ENCODE data around the gene SUPT3H.

The SUPT3H gene

GRCh38 chr6:45305546-45305945, 72.2 kb downstream of the SUPT3H start:
- Histone ChIP-seq H3K4me2 (ENCODE audit: low read length) (no peak overlapping the region), H3K36me3 (ENCODE audit: control insufficient read depth in 1 of 2, insufficient read depth in 2 of 2, low read length in 2 of 2) (peaks cover 0 to 6% of the 10 kb centered on the region in 2 experiments), H3K4ac (ENCODE audit: low read depth, low read length) (no peak overlapping the region), H3K4me1 (ENCODE audit: control insufficient read depth in 1 of 2, insufficient read depth in 2 of 2, low read length in 2 of 2) (no peaks in the 10 kb centered on the region), H2BK12ac (ENCODE audit: low read length) (no peak overlapping the region), H3K18ac (ENCODE audit: low read length) (no peak overlapping the region), H3K79me1 (ENCODE audit: low read length) (no peaks in the 10 kb centered on the region), H3K79me2 (ENCODE audit: control insufficient read depth, insufficient read depth, low read length, poor library complexity) (no peaks in the 10 kb centered on the region), H3K14ac (ENCODE audit: low read length) (no peak overlapping the region), H2BK120ac (ENCODE audit: insufficient read depth, low read length, poor library complexity) (no peak overlapping the region), H3K4me3 (ENCODE audit: low read depth, low read length) (no peak overlapping the region), H3K9me3 (ENCODE audit: insufficient read depth, low read depth, low read length) (peaks cover 6% of the 10 kb centered on the region), H2AK5ac (ENCODE audit: low read length) (no peak overlapping the region), H3K23ac (ENCODE audit: low read length) (no peak overlapping the region), H2BK5ac (ENCODE audit: low read depth, low read length, poor library complexity) (no peak overlapping the region), H3K27me3 (ENCODE audit: insufficient read depth, low read length) (no peaks in the 10 kb centered on the region), H4K91ac (ENCODE audit: low read depth, low read length) (no peak overlapping the region), H3K9ac (ENCODE audit: low read length) (no peak overlapping the region), H4K8ac (ENCODE audit: low read depth, low read length) (no peak overlapping the region), H2AFZ (ENCODE audit: insufficient read depth, low read length, poor library complexity) (no peak overlapping the region), H4K12ac (ENCODE audit: low read depth, low read length) (no peak overlapping the region), H3K27ac (ENCODE audit: low read depth, low read length) (no peak overlapping the region)
- WGBS (ENCODE audit: extremely low coverage, insufficient coverage, insufficient read length), result no CpG with 5 or more reads among the region's 1 CpG
- DNase-seq, result no peak

DNA sequence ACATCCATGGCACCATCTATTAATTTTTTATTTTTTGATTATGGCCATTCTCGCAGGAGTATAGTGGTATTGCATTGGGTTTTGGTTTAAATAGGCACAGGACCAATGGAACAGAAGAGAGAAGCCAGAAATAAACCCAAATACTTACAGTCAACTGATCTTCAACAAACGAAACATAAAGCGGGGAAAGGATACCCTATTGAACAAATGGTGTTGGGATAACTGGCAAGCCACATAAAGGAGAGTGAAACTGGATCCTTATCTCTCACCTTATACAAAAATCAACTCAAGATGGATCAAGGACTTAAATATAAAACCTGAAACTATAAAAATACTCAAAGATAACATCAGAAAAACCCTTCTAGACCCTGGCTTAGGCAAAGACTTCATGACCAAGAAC, 74.9 kb downstream of the SUPT3H start:
- H2BK12ac ChIP-seq (ENCODE audit: low read length), result no peak overlapping the region
- no peaks in the 10 kb centered on the region for H3K27me3 ChIP-seq (ENCODE audit: insufficient read depth, low read length)
- no peaks in the 10 kb centered on the region for H3K79me1 ChIP-seq (ENCODE audit: low read length)
- H3K4me1 ChIP-seq (ENCODE audit: control insufficient read depth in 1 of 2, insufficient read depth in 2 of 2, low read length in 2 of 2), result no peaks in the 10 kb centered on the region
- H3K4me3 ChIP-seq (ENCODE audit: low read depth, low read length), result no peak overlapping the region
- H3K9ac ChIP-seq (ENCODE audit: low read length), result no peak overlapping the region
- H3K36me3 ChIP-seq (ENCODE audit: control insufficient read depth in 1 of 2, insufficient read depth in 2 of 2, low read length in 2 of 2), result peaks cover 0 to 2% of the 10 kb centered on the region in 2 experiments
- H3K79me2 ChIP-seq (ENCODE audit: control insufficient read depth, insufficient read depth, low read length, poor library complexity), result no peaks in the 10 kb centered on the region
- H3K14ac ChIP-seq (ENCODE audit: low read length), result no peak overlapping the region
- H3K9me3 ChIP-seq (ENCODE audit: insufficient read depth, low read depth, low read length), result peaks cover 4% of the 10 kb centered on the region
- H3K4me2 ChIP-seq (ENCODE audit: low read length), result no peak overlapping the region
- H4K12ac ChIP-seq (ENCODE audit: low read depth, low read length), result no peak overlapping the region
- no peak overlapping the region for H3K23ac ChIP-seq (ENCODE audit: low read length)
- WGBS (ENCODE audit: extremely low coverage, insufficient coverage, insufficient read length), result no CpG with 5 or more reads among the region's 3 CpGs
- H3K27ac ChIP-seq (ENCODE audit: low read depth, low read length), result no peak overlapping the region
- no peak overlapping the region for H2AK5ac ChIP-seq (ENCODE audit: low read length)
- H2AFZ ChIP-seq (ENCODE audit: insufficient read depth, low read length, poor library complexity), result no peak overlapping the region
- no peak for DNase-seq
- H2BK5ac ChIP-seq (ENCODE audit: low read depth, low read length, poor library complexity), result no peak overlapping the region
- H4K91ac ChIP-seq (ENCODE audit: low read depth, low read length), result no peak overlapping the region
- H3K4ac ChIP-seq (ENCODE audit: low read depth, low read length), result no peak overlapping the region
- no peak overlapping the region for H2BK120ac ChIP-seq (ENCODE audit: insufficient read depth, low read length, poor library complexity)
- no peak overlapping the region for H4K8ac ChIP-seq (ENCODE audit: low read depth, low read length)
- no peak overlapping the region for H3K18ac ChIP-seq (ENCODE audit: low read length)

DNA sequence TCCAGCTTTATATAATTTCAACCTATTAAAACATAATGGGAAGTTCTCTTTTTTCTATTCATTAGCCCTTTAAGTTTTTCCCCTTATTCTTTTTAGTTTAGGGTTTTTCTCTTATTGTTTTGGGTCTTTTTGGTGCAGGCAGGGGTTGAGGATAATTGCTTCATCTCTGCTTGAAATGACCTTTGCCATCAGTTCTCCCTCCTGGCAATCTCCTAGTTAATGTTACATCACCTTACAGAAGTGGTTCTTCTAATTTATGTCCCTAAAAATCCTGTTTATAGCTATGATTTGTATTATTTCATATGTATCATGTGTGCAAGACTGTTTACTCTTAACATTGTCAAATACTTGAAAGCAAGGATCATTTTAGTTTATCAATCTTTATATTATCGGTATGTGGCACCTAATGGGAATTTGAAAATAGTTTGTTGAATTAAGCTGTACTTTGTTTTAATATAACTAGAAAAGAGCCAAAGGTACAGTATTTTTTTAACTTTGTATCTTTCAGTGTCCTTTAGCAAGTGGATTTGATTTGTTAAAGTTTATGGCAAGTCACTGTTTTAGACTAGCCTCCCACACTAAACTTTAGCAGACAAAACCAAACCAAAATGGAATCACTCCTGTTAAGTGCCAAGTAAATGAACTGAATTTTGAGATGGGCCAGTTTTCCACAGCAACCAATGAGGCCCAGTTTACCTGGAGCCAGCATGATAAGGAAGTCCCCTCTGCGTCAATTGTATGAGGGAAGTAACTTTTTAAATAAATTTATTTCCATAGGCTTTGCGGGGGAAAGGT, 76.2 kb downstream of the SUPT3H start:
- Histone ChIP-seq H3K9me3 (ENCODE audit: insufficient read depth, low read depth, low read length) (peaks cover 2% of the 10 kb centered on the region), H4K91ac (ENCODE audit: low read depth, low read length) (no peak overlapping the region), H4K8ac (ENCODE audit: low read depth, low read length) (no peak overlapping the region), H3K4me3 (ENCODE audit: low read depth, low read length) (no peak overlapping the region), H3K4me1 (ENCODE audit: control insufficient read depth in 1 of 2, insufficient read depth in 2 of 2, low read length in 2 of 2) (no peaks in the 10 kb centered on the region), H2BK12ac (ENCODE audit: low read length) (no peak overlapping the region), H3K27me3 (ENCODE audit: insufficient read depth, low read length) (no peaks in the 10 kb centered on the region), H2AK5ac (ENCODE audit: low read length) (no peak overlapping the region), H2AFZ (ENCODE audit: insufficient read depth, low read length, poor library complexity) (no peak overlapping the region), H3K14ac (ENCODE audit: low read length) (no peak overlapping the region), H3K36me3 (ENCODE audit: control insufficient read depth in 1 of 2, insufficient read depth in 2 of 2, low read length in 2 of 2) (no peaks in the 10 kb centered on the region), H3K27ac (ENCODE audit: low read depth, low read length) (no peak overlapping the region), H3K79me1 (ENCODE audit: low read length) (no peaks in the 10 kb centered on the region), H3K18ac (ENCODE audit: low read length) (no peak overlapping the region), H3K23ac (ENCODE audit: low read length) (no peak overlapping the region), H3K4me2 (ENCODE audit: low read length) (no peak overlapping the region), H3K9ac (ENCODE audit: low read length) (no peak overlapping the region), H2BK120ac (ENCODE audit: insufficient read depth, low read length, poor library complexity) (no peak overlapping the region), H3K79me2 (ENCODE audit: control insufficient read depth, insufficient read depth, low read length, poor library complexity) (no peaks in the 10 kb centered on the region), H4K12ac (ENCODE audit: low read depth, low read length) (no peak overlapping the region), H2BK5ac (ENCODE audit: low read depth, low read length, poor library complexity) (no peak overlapping the region), H3K4ac (ENCODE audit: low read depth, low read length) (no peak overlapping the region)
- DNase-seq, result no peak
- no CpG with 5 or more reads among the region's 3 CpGs for WGBS (ENCODE audit: extremely low coverage, insufficient coverage, insufficient read length)

- H3K9me3 ChIP-seq (ENCODE audit: insufficient read depth, low read depth, low read length), result no peaks in the 10 kb centered on the region
These were observed 77.0 kb downstream of the SUPT3H start for GRCh38 chr6:45300736-45301135.

More at GRCh38 chr6:45300736-45301135, 77.0 kb downstream of the SUPT3H start:
- no peak overlapping the region for H3K14ac ChIP-seq (ENCODE audit: low read length)
- H3K23ac ChIP-seq (ENCODE audit: low read length), result no peak overlapping the region
- H3K4me1 ChIP-seq (ENCODE audit: control insufficient read depth in 1 of 2, insufficient read depth in 2 of 2, low read length in 2 of 2), result no peaks in the 10 kb centered on the region
- no peak overlapping the region for H2AK5ac ChIP-seq (ENCODE audit: low read length)
- H3K4me3 ChIP-seq (ENCODE audit: low read depth, low read length), result no peak overlapping the region
- H2BK12ac ChIP-seq (ENCODE audit: low read length), result no peak overlapping the region
- no peak overlapping the region for H2BK120ac ChIP-seq (ENCODE audit: insufficient read depth, low read length, poor library complexity)
- H4K8ac ChIP-seq (ENCODE audit: low read depth, low read length), result no peak overlapping the region
- no CpG with 5 or more reads among the region's 1 CpG for WGBS (ENCODE audit: extremely low coverage, insufficient coverage, insufficient read length)
- no peak overlapping the region for H3K4me2 ChIP-seq (ENCODE audit: low read length)
- no peak overlapping the region for H3K27ac ChIP-seq (ENCODE audit: low read depth, low read length)
- no peak overlapping the region for H4K91ac ChIP-seq (ENCODE audit: low read depth, low read length)
- no peak overlapping the region for H3K9ac ChIP-seq (ENCODE audit: low read length)
- H3K79me2 ChIP-seq (ENCODE audit: control insufficient read depth, insufficient read depth, low read length, poor library complexity), result no peaks in the 10 kb centered on the region
- H3K4ac ChIP-seq (ENCODE audit: low read depth, low read length), result no peak overlapping the region
- H4K12ac ChIP-seq (ENCODE audit: low read depth, low read length), result no peak overlapping the region
- H3K27me3 ChIP-seq (ENCODE audit: insufficient read depth, low read length), result no peaks in the 10 kb centered on the region
- H2BK5ac ChIP-seq (ENCODE audit: low read depth, low read length, poor library complexity), result no peak overlapping the region
- no peak overlapping the region for H2AFZ ChIP-seq (ENCODE audit: insufficient read depth, low read length, poor library complexity)
- no peaks in the 10 kb centered on the region for H3K36me3 ChIP-seq (ENCODE audit: control insufficient read depth in 1 of 2, insufficient read depth in 2 of 2, low read length in 2 of 2)
- H3K79me1 ChIP-seq (ENCODE audit: low read length), result no peaks in the 10 kb centered on the region
- no peak for DNase-seq
- no peak overlapping the region for H3K18ac ChIP-seq (ENCODE audit: low read length)

Measured in trophoblast cell (in vitro differentiated cells and primary cell).